ENCODE measurements around the gene BMPR1A. TPM values are rescaled to one million over a fixed set of nuclear protein-coding genes. Genes with fewer than 3 reads are reported as not detected.

The BMPR1A gene
- total and polyA plus RNA-seq, 10 of the 15 experiments (the other 5 are each of a cell fraction or from before 2014, with no cell fraction given): 2.3 to 22.7 (median 13.1) TPM

DNA sequence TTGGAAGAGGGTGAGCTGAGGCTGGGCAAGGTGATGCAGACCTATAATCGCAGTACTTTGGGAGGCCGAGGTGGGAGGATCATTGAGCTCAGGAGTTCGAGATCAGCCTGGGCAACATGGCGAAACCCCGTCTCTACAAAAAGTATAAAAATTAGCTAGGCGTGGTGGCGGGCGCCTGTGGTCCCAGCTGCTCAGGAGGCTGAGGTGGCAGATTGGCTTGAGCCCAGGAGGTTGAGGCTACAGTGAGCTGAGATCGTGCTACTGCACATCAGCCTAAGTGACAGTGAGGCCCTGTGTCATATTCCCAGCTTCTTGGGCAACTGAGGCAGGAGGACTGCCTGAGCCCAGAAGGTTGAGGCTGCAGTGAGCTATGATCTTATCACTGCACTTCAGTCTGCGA, 13.6 kb downstream of the BMPR1A start (continued):
- TF ChIP-seq, protein P1, sequence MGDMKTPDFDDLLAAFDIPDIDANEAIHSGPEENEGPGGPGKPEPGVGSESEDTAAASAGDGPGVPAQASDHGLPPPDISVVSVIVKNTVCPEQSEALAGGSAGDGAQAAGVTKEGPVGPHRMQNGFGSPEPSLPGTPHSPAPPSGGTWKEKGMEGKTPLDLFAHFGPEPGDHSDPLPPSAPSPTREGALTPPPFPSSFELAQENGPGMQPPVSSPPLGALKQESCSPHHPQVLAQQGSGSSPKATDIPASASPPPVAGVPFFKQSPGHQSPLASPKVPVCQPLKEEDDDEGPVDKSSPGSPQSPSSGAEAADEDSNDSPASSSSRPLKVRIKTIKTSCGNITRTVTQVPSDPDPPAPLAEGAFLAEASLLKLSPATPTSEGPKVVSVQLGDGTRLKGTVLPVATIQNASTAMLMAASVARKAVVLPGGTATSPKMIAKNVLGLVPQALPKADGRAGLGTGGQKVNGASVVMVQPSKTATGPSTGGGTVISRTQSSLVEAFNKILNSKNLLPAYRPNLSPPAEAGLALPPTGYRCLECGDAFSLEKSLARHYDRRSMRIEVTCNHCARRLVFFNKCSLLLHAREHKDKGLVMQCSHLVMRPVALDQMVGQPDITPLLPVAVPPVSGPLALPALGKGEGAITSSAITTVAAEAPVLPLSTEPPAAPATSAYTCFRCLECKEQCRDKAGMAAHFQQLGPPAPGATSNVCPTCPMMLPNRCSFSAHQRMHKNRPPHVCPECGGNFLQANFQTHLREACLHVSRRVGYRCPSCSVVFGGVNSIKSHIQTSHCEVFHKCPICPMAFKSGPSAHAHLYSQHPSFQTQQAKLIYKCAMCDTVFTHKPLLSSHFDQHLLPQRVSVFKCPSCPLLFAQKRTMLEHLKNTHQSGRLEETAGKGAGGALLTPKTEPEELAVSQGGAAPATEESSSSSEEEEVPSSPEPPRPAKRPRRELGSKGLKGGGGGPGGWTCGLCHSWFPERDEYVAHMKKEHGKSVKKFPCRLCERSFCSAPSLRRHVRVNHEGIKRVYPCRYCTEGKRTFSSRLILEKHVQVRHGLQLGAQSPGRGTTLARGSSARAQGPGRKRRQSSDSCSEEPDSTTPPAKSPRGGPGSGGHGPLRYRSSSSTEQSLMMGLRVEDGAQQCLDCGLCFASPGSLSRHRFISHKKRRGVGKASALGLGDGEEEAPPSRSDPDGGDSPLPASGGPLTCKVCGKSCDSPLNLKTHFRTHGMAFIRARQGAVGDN (IDR thresholded peaks at IDR 0.05): no peak
- no peak for TF ChIP-seq NFIC (IDR thresholded peaks at IDR 0.05; ENCODE audit: low read depth, low read length)
- TF ChIP-seq, protein P2, sequence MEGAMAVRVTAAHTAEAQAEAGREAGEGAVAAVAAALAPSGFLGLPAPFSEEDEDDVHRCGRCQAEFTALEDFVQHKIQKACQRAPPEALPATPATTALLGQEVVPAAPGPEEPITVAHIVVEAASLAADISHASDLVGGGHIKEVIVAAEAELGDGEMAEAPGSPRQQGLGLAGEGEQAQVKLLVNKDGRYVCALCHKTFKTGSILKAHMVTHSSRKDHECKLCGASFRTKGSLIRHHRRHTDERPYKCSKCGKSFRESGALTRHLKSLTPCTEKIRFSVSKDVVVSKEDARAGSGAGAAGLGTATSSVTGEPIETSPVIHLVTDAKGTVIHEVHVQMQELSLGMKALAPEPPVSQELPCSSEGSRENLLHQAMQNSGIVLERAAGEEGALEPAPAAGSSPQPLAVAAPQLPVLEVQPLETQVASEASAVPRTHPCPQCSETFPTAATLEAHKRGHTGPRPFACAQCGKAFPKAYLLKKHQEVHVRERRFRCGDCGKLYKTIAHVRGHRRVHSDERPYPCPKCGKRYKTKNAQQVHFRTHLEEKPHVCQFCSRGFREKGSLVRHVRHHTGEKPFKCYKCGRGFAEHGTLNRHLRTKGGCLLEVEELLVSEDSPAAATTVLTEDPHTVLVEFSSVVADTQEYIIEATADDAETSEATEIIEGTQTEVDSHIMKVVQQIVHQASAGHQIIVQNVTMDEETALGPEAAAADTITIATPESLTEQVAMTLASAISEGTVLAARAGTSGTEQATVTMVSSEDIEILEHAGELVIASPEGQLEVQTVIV (IDR thresholded peaks at IDR 0.05; ENCODE audit: borderline replicate concordance, partially characterized antibody): no peak
- TF ChIP-seq NBN (IDR thresholded peaks at IDR 0.05): no peak
- TF ChIP-seq, protein P3, sequence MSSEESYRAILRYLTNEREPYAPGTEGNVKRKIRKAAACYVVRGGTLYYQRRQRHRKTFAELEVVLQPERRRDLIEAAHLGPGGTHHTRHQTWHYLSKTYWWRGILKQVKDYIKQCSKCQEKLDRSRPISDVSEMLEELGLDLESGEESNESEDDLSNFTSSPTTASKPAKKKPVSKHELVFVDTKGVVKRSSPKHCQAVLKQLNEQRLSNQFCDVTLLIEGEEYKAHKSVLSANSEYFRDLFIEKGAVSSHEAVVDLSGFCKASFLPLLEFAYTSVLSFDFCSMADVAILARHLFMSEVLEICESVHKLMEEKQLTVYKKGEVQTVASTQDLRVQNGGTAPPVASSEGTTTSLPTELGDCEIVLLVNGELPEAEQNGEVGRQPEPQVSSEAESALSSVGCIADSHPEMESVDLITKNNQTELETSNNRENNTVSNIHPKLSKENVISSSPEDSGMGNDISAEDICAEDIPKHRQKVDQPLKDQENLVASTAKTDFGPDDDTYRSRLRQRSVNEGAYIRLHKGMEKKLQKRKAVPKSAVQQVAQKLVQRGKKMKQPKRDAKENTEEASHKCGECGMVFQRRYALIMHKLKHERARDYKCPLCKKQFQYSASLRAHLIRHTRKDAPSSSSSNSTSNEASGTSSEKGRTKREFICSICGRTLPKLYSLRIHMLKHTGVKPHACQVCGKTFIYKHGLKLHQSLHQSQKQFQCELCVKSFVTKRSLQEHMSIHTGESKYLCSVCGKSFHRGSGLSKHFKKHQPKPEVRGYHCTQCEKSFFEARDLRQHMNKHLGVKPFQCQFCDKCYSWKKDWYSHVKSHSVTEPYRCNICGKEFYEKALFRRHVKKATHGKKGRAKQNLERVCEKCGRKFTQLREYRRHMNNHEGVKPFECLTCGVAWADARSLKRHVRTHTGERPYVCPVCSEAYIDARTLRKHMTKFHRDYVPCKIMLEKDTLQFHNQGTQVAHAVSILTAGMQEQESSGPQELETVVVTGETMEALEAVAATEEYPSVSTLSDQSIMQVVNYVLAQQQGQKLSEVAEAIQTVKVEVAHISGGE (CRISPR knock-in tag; IDR thresholded peaks at IDR 0.05): no peak
- TF ChIP-seq NR2F1 (conservative IDR thresholded peaks at IDR 0.05): no peak

All from GM12878 (cell line).